Parathyroid adenoma (tissue), 2 donors: ENCODE measurements around the gene GATB.

Source experiments
- H2AFZ ChIP-seq: fragments of 300-600 bp; sonication (generic); one replicate; pipeline ENCODE4 v1.7.0; 2017; ENCODE audit warnings: antibody characterized with exemption, mild to moderate bottlenecking
- H3K27ac ChIP-seq: fragments of 300-600 bp; sonication (generic); one replicate; pipeline ENCODE4 v1.7.0; 2017
- H3K27me3 ChIP-seq: fragments of 300-600 bp; sonication (generic); one replicate; pipeline ENCODE4 v1.7.0; 2017; ENCODE audit warnings: low read length; ENCODE audit not compliant: control insufficient read depth, insufficient read depth
- H3K36me3 ChIP-seq: fragments of 300-600 bp; sonication (generic); one replicate; pipeline ENCODE4 v1.7.0; 2017; ENCODE audit warnings: low read length; ENCODE audit not compliant: control insufficient read depth, insufficient read depth
- H3K4me1 ChIP-seq: fragments of 300-600 bp; sonication (generic); one replicate; pipeline ENCODE4 v1.7.0; 2017; ENCODE audit warnings: control low read depth
- H3K4me2 ChIP-seq: fragments of 300-600 bp; sonication (generic); one replicate; pipeline ENCODE4 v1.7.0; 2017; ENCODE audit warnings: low read length
- H3K4me3 ChIP-seq: fragments of 300-600 bp; sonication (generic); one replicate; pipeline ENCODE4 v1.7.0; 2017; ENCODE audit warnings: low read depth, low read length
- H3K79me2 ChIP-seq: fragments of 300-600 bp; sonication (generic); one replicate; pipeline ENCODE4 v1.7.0; 2017; ENCODE audit warnings: control low read depth
- H3K9ac ChIP-seq: fragments of 300-600 bp; sonication (generic); one replicate; pipeline ENCODE4 v1.7.0; 2017; ENCODE audit warnings: mild to moderate bottlenecking
- H3K9me3 ChIP-seq: fragments of 300-600 bp; sonication (generic); one replicate; pipeline ENCODE4 v1.7.0; 2017; ENCODE audit warnings: low read length; ENCODE audit not compliant: control insufficient read depth
- TF ChIP-seq, protein P1 (sequence below): fragments of 300-600 bp; sonication (generic); IDR thresholded peaks from one replicate; pipeline ENCODE4 v1.7.0; 2017; ENCODE audit warnings: antibody characterized with exemption, mild to moderate bottlenecking
- donor health status: primary hyperparathyroidism.

The GATB gene

DNA sequence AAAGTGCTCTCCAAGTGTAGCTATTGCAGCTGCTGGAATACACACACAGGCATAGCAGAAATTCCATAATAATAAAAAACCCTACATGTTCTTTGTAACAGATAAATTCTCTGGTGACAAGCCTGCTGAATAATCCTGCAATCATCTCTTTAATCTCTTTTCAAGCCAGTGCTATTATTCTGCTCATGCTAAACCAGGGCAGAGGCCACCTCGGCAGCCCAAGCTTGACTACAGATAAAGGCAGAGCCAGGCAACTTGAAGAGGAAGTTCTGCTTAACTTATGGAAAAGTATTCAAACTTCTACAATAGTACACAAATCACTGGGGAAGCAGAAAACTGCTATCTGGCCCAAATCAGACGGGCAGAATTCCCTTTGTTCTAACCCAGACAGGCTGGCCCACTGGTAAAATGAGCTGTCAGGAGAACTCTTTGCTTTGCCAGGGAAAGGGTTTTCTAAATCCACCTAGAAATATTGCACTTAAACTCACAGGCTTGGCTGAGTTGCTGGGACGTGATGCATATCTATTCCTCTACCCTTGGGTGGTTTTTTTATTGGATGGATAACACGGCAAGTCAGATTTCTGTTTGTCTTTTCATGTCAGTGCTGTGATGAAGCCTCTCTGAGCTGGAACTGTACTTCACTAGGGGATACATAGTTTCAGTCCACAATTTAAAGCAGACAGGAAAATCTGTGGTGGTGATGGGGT lies 70.5 kb downstream of the GATB start:
- H3K27me3 ChIP-seq, result no peaks in the 10 kb centered on the region
- no peak overlapping the region for H3K27ac ChIP-seq
- H3K4me3 ChIP-seq, result no peak overlapping the region
- no peaks in the 10 kb centered on the region for H3K79me2 ChIP-seq
- no peak overlapping the region for H3K9ac ChIP-seq
- H3K36me3 ChIP-seq, result no peaks in the 10 kb centered on the region
- no peak overlapping the region for H2AFZ ChIP-seq
- no peaks in the 10 kb centered on the region for H3K9me3 ChIP-seq
- H3K4me2 ChIP-seq, result no peak overlapping the region
- TF ChIP-seq, protein P1, sequence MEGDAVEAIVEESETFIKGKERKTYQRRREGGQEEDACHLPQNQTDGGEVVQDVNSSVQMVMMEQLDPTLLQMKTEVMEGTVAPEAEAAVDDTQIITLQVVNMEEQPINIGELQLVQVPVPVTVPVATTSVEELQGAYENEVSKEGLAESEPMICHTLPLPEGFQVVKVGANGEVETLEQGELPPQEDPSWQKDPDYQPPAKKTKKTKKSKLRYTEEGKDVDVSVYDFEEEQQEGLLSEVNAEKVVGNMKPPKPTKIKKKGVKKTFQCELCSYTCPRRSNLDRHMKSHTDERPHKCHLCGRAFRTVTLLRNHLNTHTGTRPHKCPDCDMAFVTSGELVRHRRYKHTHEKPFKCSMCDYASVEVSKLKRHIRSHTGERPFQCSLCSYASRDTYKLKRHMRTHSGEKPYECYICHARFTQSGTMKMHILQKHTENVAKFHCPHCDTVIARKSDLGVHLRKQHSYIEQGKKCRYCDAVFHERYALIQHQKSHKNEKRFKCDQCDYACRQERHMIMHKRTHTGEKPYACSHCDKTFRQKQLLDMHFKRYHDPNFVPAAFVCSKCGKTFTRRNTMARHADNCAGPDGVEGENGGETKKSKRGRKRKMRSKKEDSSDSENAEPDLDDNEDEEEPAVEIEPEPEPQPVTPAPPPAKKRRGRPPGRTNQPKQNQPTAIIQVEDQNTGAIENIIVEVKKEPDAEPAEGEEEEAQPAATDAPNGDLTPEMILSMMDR, result no peak
- peaks cover 3% of the 10 kb centered on the region for H3K4me1 ChIP-seq

DNA sequence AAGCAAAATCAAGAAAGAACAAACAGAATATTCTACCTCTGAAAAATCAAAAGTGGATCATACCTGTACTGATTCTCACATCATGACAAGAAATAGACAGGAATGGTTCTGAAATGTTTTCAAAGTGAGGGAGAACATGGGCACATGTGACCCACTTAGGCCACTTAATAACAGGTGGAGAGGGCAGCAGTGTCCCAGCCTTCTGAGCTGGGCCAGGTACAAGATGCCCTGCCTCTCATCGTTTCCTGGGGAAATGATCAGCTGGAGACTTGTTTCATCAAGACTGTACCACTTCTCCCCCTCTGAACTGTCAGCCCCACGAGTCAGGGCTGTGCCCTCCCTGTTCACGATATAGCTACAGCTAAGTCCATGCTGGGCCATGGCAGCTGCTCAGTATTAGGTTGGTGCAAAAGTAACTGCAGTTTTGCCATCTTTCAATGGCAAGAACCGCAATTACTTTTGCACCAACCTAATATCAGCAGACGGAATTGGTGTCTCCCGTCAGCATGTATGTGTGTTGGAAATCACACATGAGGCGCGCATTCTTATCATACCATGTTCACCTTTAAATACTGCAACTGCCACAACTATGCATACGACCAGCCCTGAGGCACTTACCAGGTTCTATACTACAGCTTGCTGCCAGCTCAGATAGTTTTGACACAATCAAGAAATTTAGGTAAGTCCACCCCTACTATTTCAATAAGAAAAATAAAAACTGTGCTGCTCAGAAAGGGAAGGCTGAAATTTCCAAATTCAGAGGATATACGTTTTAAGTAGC lies 71.4 kb downstream of the GATB start:
- Histone ChIP-seq H3K9me3 (no peaks in the 10 kb centered on the region), H3K4me2 (no peak overlapping the region), H3K4me1 (peaks cover 3% of the 10 kb centered on the region), H3K4me3 (no peak overlapping the region), H3K79me2 (no peaks in the 10 kb centered on the region), H3K9ac (no peak overlapping the region), H3K27ac (no peak overlapping the region), H2AFZ (no peak overlapping the region), H3K36me3 (no peaks in the 10 kb centered on the region), H3K27me3 (no peaks in the 10 kb centered on the region)
- TF ChIP-seq, protein P1, result no peak

DNA sequence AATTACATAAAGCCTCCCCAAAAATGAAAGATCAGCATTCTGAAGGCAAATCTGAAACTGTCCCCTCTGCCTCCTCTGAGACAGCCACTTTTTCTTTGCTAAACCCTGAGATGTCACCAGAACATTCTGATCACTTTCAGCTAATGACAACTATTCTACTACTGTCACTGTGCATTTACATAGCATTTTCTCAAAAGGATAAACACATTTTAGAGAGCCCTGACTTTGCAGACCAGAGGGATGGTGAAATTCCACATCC lies 72.1 kb downstream of the GATB start:
- no peak overlapping the region for H3K27ac ChIP-seq

DNA sequence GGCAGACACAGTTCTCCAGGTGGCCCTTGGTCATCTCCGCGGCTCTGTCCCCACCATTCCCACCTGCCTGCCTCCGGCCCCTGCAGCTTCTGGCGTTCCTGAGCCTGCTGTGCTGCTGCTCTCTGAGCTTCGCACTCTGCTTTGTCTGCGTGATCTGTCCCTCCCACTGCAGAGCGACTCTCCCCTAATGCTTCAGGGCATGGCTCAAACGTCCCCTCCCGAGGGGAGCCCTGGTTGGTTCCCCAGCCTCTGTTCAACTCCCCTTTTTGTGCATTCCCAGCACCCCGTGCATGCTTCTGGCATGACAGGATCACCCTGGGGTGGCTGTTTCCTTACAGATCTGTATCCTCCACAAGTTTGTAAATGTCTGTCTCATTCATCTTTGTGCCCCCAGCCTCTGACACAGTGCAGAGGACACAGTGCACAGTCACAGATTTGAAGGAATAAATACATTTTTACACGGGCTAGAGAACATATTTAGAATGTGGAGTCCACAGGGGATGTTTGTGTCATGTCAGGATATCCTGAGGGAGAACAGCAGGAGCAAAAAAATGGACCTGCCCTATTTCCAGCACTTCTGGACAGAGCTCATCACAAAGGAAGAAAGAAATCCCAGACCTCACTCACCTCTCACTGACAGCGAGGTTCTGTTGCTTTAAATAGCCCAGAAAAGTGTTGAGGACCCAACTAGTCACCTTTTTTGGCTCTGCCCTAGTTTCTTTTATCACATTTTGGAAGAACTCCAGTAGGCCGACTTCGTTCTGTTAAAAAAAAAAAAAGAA lies 72.6 kb downstream of the GATB start:
- Histone ChIP-seq H3K36me3 (no peaks in the 10 kb centered on the region), H3K27me3 (no peaks in the 10 kb centered on the region), H3K4me2 (no peak overlapping the region), H3K27ac (no peak overlapping the region), H3K79me2 (no peaks in the 10 kb centered on the region), H3K9ac (no peak overlapping the region), H3K4me3 (no peak overlapping the region), H2AFZ (no peak overlapping the region), H3K4me1 (peaks cover 3% of the 10 kb centered on the region), H3K9me3 (no peaks in the 10 kb centered on the region)
- TF ChIP-seq, protein P1, result no peak

More for the DNA sequence above, 72.1 kb downstream of the GATB start:
- TF ChIP-seq, protein P1, result no peak
- Histone ChIP-seq H2AFZ (no peak overlapping the region), H3K36me3 (no peaks in the 10 kb centered on the region), H3K27me3 (no peaks in the 10 kb centered on the region), H3K9ac (no peak overlapping the region), H3K79me2 (no peaks in the 10 kb centered on the region), H3K4me1 (peaks cover 3% of the 10 kb centered on the region), H3K4me2 (no peak overlapping the region), H3K9me3 (no peaks in the 10 kb centered on the region), H3K4me3 (no peak overlapping the region)
